ENCODE measurements around the gene ZNRF1. TPM values are rescaled to one million over a fixed set of nuclear protein-coding genes. Genes with fewer than 3 reads are reported as not detected.

ZNRF1 gene
- total RNA-seq, 1 experiment from 2014 or later: 48.2 TPM

GRCh38 chr16:75023009-75023408 lies 24.2 kb downstream of the ZNRF1 start (continued):
- no peak for TF ChIP-seq REST (IDR thresholded peaks at IDR 0.05; ENCODE audit: low read depth)
- no peak for TF ChIP-seq MAX (IDR thresholded peaks at IDR 0.05)
- TF ChIP-seq TCF7L2 (IDR thresholded peaks at IDR 0.05; ENCODE audit: borderline replicate concordance, extremely low read depth, insufficient read depth, insufficient read length): no peak
- TF ChIP-seq POLR2AphosphoS5 (IDR thresholded peaks at IDR 0.05; ENCODE audit: low read depth, low read length): no peak
- no peak for TF ChIP-seq EZH2 (IDR thresholded peaks at IDR 0.05)

GRCh38 chr16:75024182-75024581 lies 25.4 kb downstream of the ZNRF1 start:
- DNase-seq (ENCODE audit: low read depth, low spot score): no peak
- no peak for TF ChIP-seq CEBPB (IDR thresholded peaks at IDR 0.05; ENCODE audit: low read depth)
- TF ChIP-seq ZNF274 (IDR thresholded peaks at IDR 0.05; ENCODE audit: low read depth, low read length): no peak
- TF ChIP-seq ZFX (IDR thresholded peaks at IDR 0.05): no peak
- TF ChIP-seq ZBTB33 (IDR thresholded peaks at IDR 0.05; ENCODE audit: extremely low read depth, insufficient replicate concordance, low read length): no peak
- no peak for TF ChIP-seq EZH2 (IDR thresholded peaks at IDR 0.05)
- TF ChIP-seq SIN3A (IDR thresholded peaks at IDR 0.05; ENCODE audit: low read depth): no peak
- TF ChIP-seq POLR2A (IDR thresholded peaks at IDR 0.05; ENCODE audit: borderline replicate concordance, extremely low read depth, insufficient read depth, insufficient read length): no peak
- peaks cover 6 to 16% of the 10 kb centered on the region in 2 experiments; a peak in 2 of 4 replicates for H3K9me3 ChIP-seq (ENCODE audit: control insufficient read depth in 1 of 2, insufficient read depth in 1 of 2, low read depth in 1 of 2, low read length in 2 of 2)

More at GRCh38 chr16:75024182-75024581, 25.4 kb downstream of the ZNRF1 start:
- Histone ChIP-seq H3K79me2 (ENCODE audit: insufficient read depth, low read length) (peaks cover 74% of the 10 kb centered on the region), H3K4me2 (ENCODE audit: low read length) (no peak overlapping the region), H3K9ac (ENCODE audit: low read length) (no peak overlapping the region), H2AFZ (ENCODE audit: low read depth, low read length, poor library complexity, severe bottlenecking) (no peak overlapping the region), H3K36me3 (ENCODE audit: control insufficient read depth in 1 of 2, insufficient read depth in 2 of 2, low read length in 2 of 2) (no peaks in the 10 kb centered on the region), H3K4me3 (replicated peaks in 1 of 2; ENCODE audit: low read depth in 1 of 2, low read length in 2 of 2) (no peak overlapping the region), H3K9me2 (ENCODE audit: insufficient read depth) (no peaks in the 10 kb centered on the region), H3K27me3 (ENCODE audit: insufficient read depth, low read length) (no peaks in the 10 kb centered on the region), H3K27ac (ENCODE audit: low read depth, low read length) (no peak overlapping the region), H4K20me1 (ENCODE audit: insufficient read depth) (0 out of 2 replicates have a peak, but pooled peaks cover 4% of the 10 kb centered on the region), H3K4me1 (ENCODE audit: control insufficient read depth in 1 of 2, insufficient read depth in 2 of 2, low read length in 2 of 2) (peaks cover 26 to 44% of the 10 kb centered on the region in 2 experiments)
- intact Hi-C loops (cut with micrococcal nuclease): no loop called here
- ChIA-PET RAD21 (ENCODE audit: low non-redundant PET in 1 of 2, low total read pairs in 2 of 2, uncharacterized antibody in 2 of 2, unreplicated experiment in 2 of 2) (no interaction called here), POLR2A (no interaction called here), CTCF (no interaction called here)
- ATAC-seq: no peak
- BruUV-seq (replicated peaks): no TSS peak
